ENCODE measurements around the gene TMEM168. TPM values are rescaled to one million over a fixed set of nuclear protein-coding genes. Genes with fewer than 3 reads are reported as not detected.
"Not testable (repeated sequence)": the region's sequence is repeated elsewhere in the genome, so short reads cannot be mapped to it uniquely, and the experiment has no call there.

TMEM168 gene, protein sequence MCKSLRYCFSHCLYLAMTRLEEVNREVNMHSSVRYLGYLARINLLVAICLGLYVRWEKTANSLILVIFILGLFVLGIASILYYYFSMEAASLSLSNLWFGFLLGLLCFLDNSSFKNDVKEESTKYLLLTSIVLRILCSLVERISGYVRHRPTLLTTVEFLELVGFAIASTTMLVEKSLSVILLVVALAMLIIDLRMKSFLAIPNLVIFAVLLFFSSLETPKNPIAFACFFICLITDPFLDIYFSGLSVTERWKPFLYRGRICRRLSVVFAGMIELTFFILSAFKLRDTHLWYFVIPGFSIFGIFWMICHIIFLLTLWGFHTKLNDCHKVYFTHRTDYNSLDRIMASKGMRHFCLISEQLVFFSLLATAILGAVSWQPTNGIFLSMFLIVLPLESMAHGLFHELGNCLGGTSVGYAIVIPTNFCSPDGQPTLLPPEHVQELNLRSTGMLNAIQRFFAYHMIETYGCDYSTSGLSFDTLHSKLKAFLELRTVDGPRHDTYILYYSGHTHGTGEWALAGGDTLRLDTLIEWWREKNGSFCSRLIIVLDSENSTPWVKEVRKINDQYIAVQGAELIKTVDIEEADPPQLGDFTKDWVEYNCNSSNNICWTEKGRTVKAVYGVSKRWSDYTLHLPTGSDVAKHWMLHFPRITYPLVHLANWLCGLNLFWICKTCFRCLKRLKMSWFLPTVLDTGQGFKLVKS
- 10 to 100 TPM; 29.2 to 43.5 (median 30.4) TPM for total RNA-seq

DNA sequence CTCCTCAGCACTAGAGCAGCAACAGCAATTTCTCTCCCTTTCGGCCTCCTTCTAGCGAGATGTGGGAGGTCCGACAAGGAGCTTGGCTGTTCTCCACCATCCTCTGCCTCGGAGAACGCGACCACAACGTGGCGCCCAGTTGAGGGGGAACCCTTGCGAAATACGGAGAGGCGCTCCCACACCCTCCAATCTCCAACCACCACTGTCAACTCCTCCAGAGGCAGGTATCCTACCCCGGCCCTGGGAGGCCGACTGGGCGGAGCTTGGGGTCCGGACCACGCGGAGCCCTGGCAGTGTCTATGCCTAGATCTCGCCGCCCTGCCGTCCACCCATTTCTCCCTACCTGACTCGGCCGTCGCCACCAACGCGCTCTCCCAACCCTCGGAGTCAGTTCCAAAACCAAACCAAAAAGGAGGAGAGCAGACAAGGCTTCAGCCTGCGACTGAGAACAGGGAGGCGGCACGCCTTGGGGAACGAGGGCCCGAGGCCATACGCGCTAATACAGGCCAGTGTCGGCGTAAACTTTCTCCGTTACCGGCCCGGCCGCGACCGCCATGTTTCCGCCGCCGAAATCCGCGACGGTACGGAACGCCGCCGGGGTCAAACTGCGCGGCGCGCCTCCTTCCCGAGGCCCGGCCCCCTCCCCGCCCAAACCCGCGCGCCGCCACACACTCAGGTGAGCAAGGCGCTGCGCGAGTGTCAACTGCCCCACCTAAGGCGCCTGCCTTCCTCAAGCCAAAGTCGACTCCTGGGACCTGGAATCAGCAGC, at the start of gene TMEM168:
Gene TMEM168 (minus strand): TSS at position 577 of the 769 bp plus-strand sequence. CDS start 5,568 bp downstream, outside the sequence.
- H3K27ac ChIP-seq: peak within 1 kb of the TSS; percentile 74 to 88 (median 76)
- DNase-seq: peak; percentile 83 to 85
- peak within 1 kb of the TSS; percentile 38 to 80 (median 78) for H3K4me3 ChIP-seq (replicated peaks in 1 of 3)
- H3K27me3 ChIP-seq: no peaks in the 10 kb centered on the region
- no peaks in the 10 kb centered on the region for H3K9me3 ChIP-seq
- no peaks in the 10 kb centered on the region for H3K36me3 ChIP-seq
- TF ChIP-seq CTCF (IDR thresholded peaks at IDR 0.05) (peak in 1 of 6 experiments; percentile 8), POLR2A (IDR thresholded peaks at IDR 0.05) (peak in 1 of 2 donors; percentile 63)
- intact Hi-C loops (cut with DNase I): no loop called here
- WGBS, 2 donors: 0 to 1% methylated on average over 32 to 42 of the region's 67 CpGs
- peaks cover 10 to 15% of the 10 kb centered on the region in 2 donors for H3K4me1 ChIP-seq

GRCh38 chr7:112835928-112836327, 45.7 kb upstream of the TMEM168 start:
- H3K4me3 ChIP-seq (replicated peaks in 1 of 3): not testable (repeated sequence)
- 88 to 92% methylated on average over 4 of the region's 4 CpGs for WGBS, 2 donors

GRCh38 chr7:112833082-112833481, 42.9 kb upstream of the TMEM168 start:
- Histone ChIP-seq H3K4me3 (replicated peaks in 1 of 3) (no peak overlapping the region), H3K27ac (no peak overlapping the region), H3K4me1 (no peaks in the 10 kb centered on the region), H3K9me3 (no peaks in the 10 kb centered on the region), H3K36me3 (peaks cover 3 to 4% of the 10 kb centered on the region in 2 donors), H3K27me3 (no peaks in the 10 kb centered on the region)
- intact Hi-C loops (cut with DNase I): no loop called here
- WGBS, 2 donors: 90 to 97% methylated on average over 3 of the region's 3 CpGs
- TF ChIP-seq POLR2A (IDR thresholded peaks at IDR 0.05) (no peak), CTCF (IDR thresholded peaks at IDR 0.05) (no peak)
- DNase-seq: no peak

More at GRCh38 chr7:112835928-112836327, 45.7 kb upstream of the TMEM168 start:
- H3K36me3 ChIP-seq; DNase-seq; H3K4me1 ChIP-seq; H3K27ac ChIP-seq; intact Hi-C loops (cut with DNase I); H3K27me3 ChIP-seq; H3K9me3 ChIP-seq: not testable (repeated sequence)

DNA sequence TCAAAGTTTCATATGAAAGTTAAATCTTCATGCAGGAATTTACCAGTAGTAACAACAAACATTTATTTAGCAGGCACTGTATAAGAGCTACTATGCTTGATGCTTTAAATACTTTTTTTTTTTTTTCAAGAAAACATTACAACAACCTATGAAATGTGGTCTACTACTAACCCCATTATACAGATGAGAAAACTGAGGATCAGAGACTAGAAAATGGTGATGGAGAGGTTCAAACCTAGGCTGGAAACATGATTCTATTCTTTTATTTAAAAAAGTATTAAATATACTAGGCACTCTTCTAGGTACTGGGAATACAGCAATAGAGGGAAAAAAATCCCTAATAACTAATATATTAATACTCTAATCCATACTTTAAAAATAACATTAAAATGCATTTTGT, 40.6 kb upstream of the TMEM168 start:
- no peak for DNase-seq
- H3K4me3 ChIP-seq (replicated peaks in 1 of 3): no peak overlapping the region
- H3K9me3 ChIP-seq: no peaks in the 10 kb centered on the region
- H3K36me3 ChIP-seq: peaks cover 3 to 4% of the 10 kb centered on the region in 2 donors
- H3K27me3 ChIP-seq: no peaks in the 10 kb centered on the region
- intact Hi-C loops (cut with DNase I): no loop called here
- TF ChIP-seq CTCF (IDR thresholded peaks at IDR 0.05) (no peak), POLR2A (IDR thresholded peaks at IDR 0.05) (no peak)
- H3K27ac ChIP-seq: no peak overlapping the region
- no peaks in the 10 kb centered on the region for H3K4me1 ChIP-seq

GRCh38 chr7:112828696-112829095, 38.5 kb upstream of the TMEM168 start:
- Histone ChIP-seq H3K27ac (no peak overlapping the region), H3K4me1 (no peaks in the 10 kb centered on the region), H3K27me3 (no peaks in the 10 kb centered on the region), H3K4me3 (replicated peaks in 1 of 3) (no peak overlapping the region), H3K9me3 (no peaks in the 10 kb centered on the region), H3K36me3 (peaks cover 3 to 4% of the 10 kb centered on the region in 2 donors)
- DNase-seq: no peak
- WGBS, 2 donors: 98% methylated on average over 1 of the region's 1 CpG
- intact Hi-C loops (cut with DNase I): no loop called here
- TF ChIP-seq POLR2A (IDR thresholded peaks at IDR 0.05): no peak
- no peak for TF ChIP-seq CTCF (IDR thresholded peaks at IDR 0.05)

Measured in thyroid gland (tissue), 4 donors.